Heart right ventricle (tissue), 16 donors: ENCODE data around the gene CCM2. TPM values are rescaled to one million over a fixed set of nuclear protein-coding genes. Genes with fewer than 3 reads are reported as not detected.
"Not testable (repeated sequence)": the region's sequence is repeated elsewhere in the genome, so short reads cannot be mapped to it uniquely, and the experiment has no call there.

Experiments used
- ATAC-seq, 8 donors: fragments of 200-7000 bp; cut with Tn5 transposase; one replicate each; pipeline ENCODE4 v1.9.1; 2020; ENCODE audit warnings: mild to moderate bottlenecking in 8 of 8, moderate library complexity in 8 of 8, moderate number of reproducible peaks in 1 of 8
- DNase-seq, 2 donors: peaks; one replicate each; pipeline ENCODE4 v3.0.0-alpha.2; 2020
- H3K27ac ChIP-seq, 10 donors: fragments of 200-600 bp; sonication (generic) in 2 of 10; one replicate each; pipeline versions ENCODE4 v1.5.0 to v1.8.0; 2020 to 2022; ENCODE audit warnings: mild to moderate bottlenecking in 3 of 10
- H3K27me3 ChIP-seq, 7 donors: fragments of 200-600 bp; one replicate each; pipeline ENCODE4 v1.8.0; 2021 to 2022; ENCODE audit warnings: mild to moderate bottlenecking in 2 of 7
- H3K36me3 ChIP-seq, 9 donors: fragments of 200-600 bp; sonication (generic) in 1 of 9; one replicate each; pipeline versions ENCODE4 v1.5.0 to v1.8.0; 2020 to 2022; ENCODE audit warnings: mild to moderate bottlenecking in 2 of 9
- H3K4me1 ChIP-seq, 9 donors: fragments of 200-600 bp; sonication (generic) in 1 of 9; one replicate each; pipeline versions ENCODE4 v1.5.0 to v1.8.0; 2020 to 2022; ENCODE audit warnings: mild to moderate bottlenecking in 4 of 9
- H3K4me3 ChIP-seq, 10 donors: fragments of 200-600 bp; sonication (generic) in 2 of 10; one replicate each; pipeline versions ENCODE4 v1.5.0 to v1.8.0; 2020 to 2022; ENCODE audit warnings: mild to moderate bottlenecking in 7 of 10, moderate library complexity in 2 of 10
- H3K9me3 ChIP-seq, 11 donors: fragments of 200-600 bp in 10 of 11; sonication (generic) in 2 of 11; one replicate each; pipeline versions ENCODE4 v1.5.0 to v1.8.0; 2013 to 2022; ENCODE audit warnings: mild to moderate bottlenecking in 2 of 11, control low read depth in 1 of 11, moderate library complexity in 1 of 11
- WGBS, 2 donors: extraction: QIAGEN DNeasy Blood & Tissue Kit; methylation state at CpG; one replicate each; pipeline ENCODE4 v1.1.7; 2013; ENCODE audit warnings: inconsistent platforms in 1 of 2; 5-methylcytosine and 5-hydroxymethylcytosine counted together
- intact Hi-C, 10 donors: fragments of 100-400 bp; cut with DNase I; formaldehyde crosslinking; loops; one replicate each; pipeline versions ENCODE4 v1.11.1 to v1.14.2; 2022
- polyA plus RNA-seq, 2 donors: library from polyadenylated mRNA; stranded (reverse); fragments of 200-250 nt; gene quantifications; one replicate each; pipeline ENCODE4 v1.2.3, GENCODE V29; 2013
- total RNA-seq, 10 donors: library from RNA; stranded (reverse); fragmentation: NEBNext Ultra II Directional in 3 of 10; extraction: Animal tissue kit (Norgen Biotek cat#: 25700) in 3 of 10; gene quantifications; one replicate each; pipeline versions ENCODE4 v1.2.1 to v1.2.4, GENCODE V29; 2021 to 2023
- TF ChIP-seq, protein P1 (sequence below), 9 donors: fragments of 200-600 bp; sonication (generic) in 2 of 9; IDR thresholded peaks; one replicate each; pipeline versions ENCODE4 v1.5.0 to v1.8.0; 2021 to 2022; ENCODE audit warnings: antibody characterized with exemption in 9 of 9, mild to moderate bottlenecking in 5 of 9, moderate library complexity in 1 of 9
- donor health status: Arrhythmogenic right ventricular cardiomyopathy.
- donor health status: ischemic (EF 13 %, LVEDD 7.1; RV severe dilation, severe dysfunction).
- donor health status: healthy with polysubstance abuse.
- donor health status: DM: no; HTN: yes; CAD: no.
- donor health status: DM: no; HTN: no; CAD: no.
- donor health status: ischemic (EF 25% LVEDD 6.9; RV normal size, moderate dysfunction).
- donor health status: ischemic (EF 25% LVEDD 5.7; RV mildly dilated, moderate dysfunction).
- donor health status: healthy.
- donor health status: DM: yes; HTN: yes; CAD: no.
- donor health status: Ischemic cardiomyopathy.
- donor health status: ischemic (EF 35%, LVEDD 5.7; RV mildly dilated, moderate dysfunction).
- donor health status: nonischemic (EF 11% LVEDD 7.7; RV severe dilation, severe dysfunction).
- donor health status: DM: yes; HTN: yes; CAD: no.
- donor health status: PGD.
- donor health status: ischemic (EF 29% LVEDD 5.4; RV normal size, mild dysfunction).
- donor health status: nonischemic (EF 23%, LVEDD 6.1; RV moderate dilation, normal function).

CCM2 gene
- total and polyA plus RNA-seq, 12 donors, result 21.5 to 71.1 (median 25.7) TPM

DNA sequence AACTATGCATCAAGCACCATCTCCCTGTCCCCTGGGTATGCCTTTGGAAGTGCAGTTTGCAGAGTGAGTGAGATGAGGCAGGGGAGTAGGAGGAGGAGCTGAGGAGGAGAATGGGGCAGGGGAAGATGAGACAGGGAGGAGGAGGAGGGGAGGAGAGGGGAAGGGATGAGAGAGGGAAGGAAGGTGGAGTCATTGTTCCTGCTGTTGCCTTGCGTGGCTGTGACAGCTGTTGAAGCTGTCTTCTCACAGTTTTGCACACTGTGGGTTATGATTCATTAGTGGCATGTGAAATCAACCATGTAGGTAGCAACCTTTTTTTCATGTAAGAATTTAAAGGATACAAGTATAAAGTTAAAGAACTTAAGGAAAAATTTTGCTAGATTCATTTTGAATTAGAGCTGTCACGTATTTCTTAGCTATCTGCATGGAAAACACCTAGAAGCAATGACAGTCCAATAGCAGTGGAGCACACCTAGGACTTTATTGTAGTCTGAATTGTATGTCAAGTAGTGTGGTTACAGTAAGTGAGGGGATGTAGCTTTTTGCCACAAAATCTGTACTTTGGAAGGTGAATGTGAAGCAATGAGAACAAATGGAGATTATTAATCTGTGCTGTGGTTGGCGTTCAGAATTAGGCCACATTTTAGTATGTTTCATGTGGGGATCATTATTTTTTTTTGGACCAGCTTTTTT is 21.7 kb downstream of the CCM2 start:
- TF ChIP-seq, protein P1, sequence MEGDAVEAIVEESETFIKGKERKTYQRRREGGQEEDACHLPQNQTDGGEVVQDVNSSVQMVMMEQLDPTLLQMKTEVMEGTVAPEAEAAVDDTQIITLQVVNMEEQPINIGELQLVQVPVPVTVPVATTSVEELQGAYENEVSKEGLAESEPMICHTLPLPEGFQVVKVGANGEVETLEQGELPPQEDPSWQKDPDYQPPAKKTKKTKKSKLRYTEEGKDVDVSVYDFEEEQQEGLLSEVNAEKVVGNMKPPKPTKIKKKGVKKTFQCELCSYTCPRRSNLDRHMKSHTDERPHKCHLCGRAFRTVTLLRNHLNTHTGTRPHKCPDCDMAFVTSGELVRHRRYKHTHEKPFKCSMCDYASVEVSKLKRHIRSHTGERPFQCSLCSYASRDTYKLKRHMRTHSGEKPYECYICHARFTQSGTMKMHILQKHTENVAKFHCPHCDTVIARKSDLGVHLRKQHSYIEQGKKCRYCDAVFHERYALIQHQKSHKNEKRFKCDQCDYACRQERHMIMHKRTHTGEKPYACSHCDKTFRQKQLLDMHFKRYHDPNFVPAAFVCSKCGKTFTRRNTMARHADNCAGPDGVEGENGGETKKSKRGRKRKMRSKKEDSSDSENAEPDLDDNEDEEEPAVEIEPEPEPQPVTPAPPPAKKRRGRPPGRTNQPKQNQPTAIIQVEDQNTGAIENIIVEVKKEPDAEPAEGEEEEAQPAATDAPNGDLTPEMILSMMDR (IDR thresholded peaks at IDR 0.05), result no peak
- 76 to 79% methylated on average over 3 of the region's 3 CpGs for WGBS, 2 donors
- intact Hi-C loops, result no loop called here
- Histone ChIP-seq H3K9me3 (peaks cover 0 to 15% (median 0%) of the 10 kb centered on the region in 11 donors), H3K27me3 (no peaks in the 10 kb centered on the region), H3K36me3 (peaks cover 0 to 36% (median 0%) of the 10 kb centered on the region in 9 donors), H3K4me3 (no peak overlapping the region), H3K4me1 (peaks cover 0 to 37% (median 0%) of the 10 kb centered on the region in 9 donors), H3K27ac (peak overlapping the region in 1 of 10 donors; percentile 24)
- peak in 1 of 8 donors; percentile 48 for ATAC-seq
- no peak for DNase-seq

DNA sequence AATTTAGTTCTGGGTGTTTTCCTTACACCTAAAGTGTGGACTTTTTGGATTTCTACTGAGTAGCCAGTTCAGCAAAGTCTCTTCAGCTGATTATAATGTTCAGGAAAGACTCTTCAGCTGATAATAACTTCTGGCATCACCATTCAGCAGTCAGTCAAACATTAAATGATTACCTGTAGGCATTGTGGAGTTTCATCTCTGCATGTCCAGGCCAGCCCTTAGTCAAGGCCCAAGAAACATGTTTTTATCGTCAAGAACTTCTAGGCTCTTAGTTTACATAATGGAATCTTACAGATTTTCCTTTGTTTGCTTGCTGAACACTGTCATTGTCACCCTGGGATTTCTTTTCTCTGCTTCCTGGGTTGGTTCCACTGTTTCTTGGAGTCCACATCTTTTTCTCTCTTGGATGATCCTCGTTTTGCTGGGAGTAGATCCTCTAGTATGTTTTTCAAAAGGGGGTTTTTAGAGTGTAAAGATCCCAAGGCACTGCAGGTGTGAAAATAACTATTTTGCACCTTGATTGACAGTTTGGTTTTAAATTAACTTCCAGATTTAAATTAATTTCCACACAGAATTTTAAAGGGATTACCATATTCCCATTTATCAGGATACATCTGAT is 24.2 kb downstream of the CCM2 start:
- no peak for ATAC-seq
- DNase-seq, result no peak
- Histone ChIP-seq H3K27me3 (no peaks in the 10 kb centered on the region), H3K36me3 (peaks cover 0 to 32% (median 0%) of the 10 kb centered on the region in 9 donors), H3K27ac (no peak overlapping the region), H3K4me1 (peaks cover 0 to 46% (median 0%) of the 10 kb centered on the region in 9 donors), H3K4me3 (no peak overlapping the region), H3K9me3 (peaks cover 0 to 11% (median 0%) of the 10 kb centered on the region in 11 donors)
- TF ChIP-seq, protein P1 (IDR thresholded peaks at IDR 0.05), result no peak
- intact Hi-C loops, result no loop called here
- 94 to 97% methylated on average over 2 of the region's 2 CpGs for WGBS, 2 donors

DNA sequence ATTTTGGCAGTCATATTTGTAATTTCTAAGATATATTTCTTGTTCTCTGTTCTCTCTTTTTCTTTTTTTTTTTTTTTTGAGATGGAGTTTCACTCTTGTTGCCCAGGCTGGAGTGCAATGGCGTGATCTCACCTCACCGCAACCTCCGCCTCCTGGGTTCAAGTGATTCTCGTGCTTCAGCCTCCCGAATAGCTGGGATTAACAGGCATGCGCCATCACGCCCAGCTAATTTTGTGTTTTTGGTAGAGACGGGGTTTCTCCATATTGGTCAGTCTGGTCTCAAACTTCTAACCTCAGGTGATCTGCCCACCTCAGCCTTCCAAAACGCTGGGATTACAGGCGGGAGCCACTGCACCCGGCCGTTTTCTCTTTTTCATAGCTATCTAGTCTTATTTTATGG is 25.5 kb downstream of the CCM2 start:
- H3K27me3 ChIP-seq, ATAC-seq, H3K4me3 ChIP-seq, intact Hi-C loops, DNase-seq: not testable (repeated sequence)
- Histone ChIP-seq H3K36me3 (peaks cover 0 to 36% (median 0%) of the 10 kb centered on the region in 9 donors), H3K9me3 (peaks cover 0 to 11% (median 0%) of the 10 kb centered on the region in 11 donors), H3K27ac (peak overlapping the region in 1 of 10 donors; percentile 87), H3K4me1 (peaks cover 0 to 47% (median 0%) of the 10 kb centered on the region in 9 donors)
- 95 to 96% methylated on average over 12 of the region's 12 CpGs for WGBS, 2 donors

DNA sequence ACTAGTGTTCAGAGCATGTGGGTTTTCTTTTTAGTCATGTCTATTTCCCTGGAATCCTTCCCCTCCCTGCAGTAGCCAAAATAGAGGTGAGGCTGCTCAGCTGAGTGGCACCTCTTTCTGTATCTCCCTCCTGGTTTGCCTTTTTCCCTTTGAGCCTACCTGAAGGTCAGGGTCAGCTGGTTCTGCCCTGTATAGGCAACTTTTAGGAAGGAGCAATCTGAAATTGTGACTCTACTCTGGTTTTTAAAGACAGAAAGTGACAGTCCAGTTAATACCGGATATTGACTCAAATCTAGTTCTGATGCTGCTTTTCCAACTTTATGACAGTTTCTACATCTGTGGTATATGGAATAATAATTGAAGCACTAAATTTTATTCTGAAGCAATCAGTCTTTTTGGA is 26.0 kb downstream of the CCM2 start:
- no peaks in the 10 kb centered on the region for H3K27me3 ChIP-seq
- ATAC-seq, result no peak
- peaks cover 0 to 37% (median 0%) of the 10 kb centered on the region in 9 donors for H3K36me3 ChIP-seq
- H3K4me3 ChIP-seq, result no peak overlapping the region
- peak overlapping the region in 1 of 10 donors; percentile 87 for H3K27ac ChIP-seq
- WGBS, 2 donors, result 86 to 95% methylated on average over 1 of the region's 1 CpG
- H3K9me3 ChIP-seq, result peaks cover 0 to 11% (median 0%) of the 10 kb centered on the region in 11 donors
- TF ChIP-seq, protein P1 (IDR thresholded peaks at IDR 0.05), result no peak
- no peak for DNase-seq
- intact Hi-C loops, result no loop called here
- H3K4me1 ChIP-seq, result peaks cover 0 to 45% (median 0%) of the 10 kb centered on the region in 9 donors
